GM20000 (cell line): Measurements from ENCODE around the gene BTBD19.
"Not testable (repeated sequence)": the region's sequence is repeated elsewhere in the genome, so short reads cannot be mapped to it uniquely, and the experiment has no call there.

Experiments used
- DNase-seq: peaks from one replicate; pipeline ENCODE4 v3.0.0; 2012; ENCODE audit warnings: low spot score
- CTCF ChIP-seq: IDR thresholded peaks from 2 replicates; pipeline ENCODE4 v1.5.1; 2012; ENCODE audit warnings: mild to moderate bottlenecking, control low read depth; ENCODE audit errors: extremely low read depth, missing control alignments

The BTBD19 gene

GRCh38 chr1:44808063-44808937, at the start of gene BTBD19:
TSS of gene BTBD19 (plus strand) at chr1:44808523. CDS start at chr1:44808821, 298 bp downstream.
- no peak for TF ChIP-seq CTCF
- peak; percentile 77 for DNase-seq

DNA sequence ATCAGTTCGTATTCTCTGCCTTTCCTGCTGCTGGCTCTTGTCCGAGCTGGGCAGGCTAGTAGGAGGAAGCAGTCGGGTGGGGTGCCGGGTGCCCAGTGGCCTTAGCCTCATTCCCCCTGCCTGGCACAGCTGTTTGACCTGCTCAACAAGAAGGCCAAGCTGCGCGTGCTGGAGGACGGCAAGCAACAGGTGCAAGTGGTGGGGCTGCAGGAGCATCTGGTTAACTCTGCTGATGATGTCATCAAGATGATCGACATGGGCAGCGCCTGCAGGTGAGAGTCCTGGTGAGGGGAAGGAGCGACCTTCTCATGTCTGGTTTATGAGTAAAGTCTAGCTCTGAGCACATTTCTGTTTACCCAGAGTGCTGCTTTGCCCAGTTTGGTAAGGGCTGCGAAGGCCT, 49.2 kb upstream of the BTBD19 start:
- DNase-seq, result no peak
- TF ChIP-seq CTCF, result no peak

- TF ChIP-seq CTCF, result no peak
- no peak for DNase-seq
These were observed 47.4 kb upstream of the BTBD19 start for GRCh38 chr1:44760876-44761275.

GRCh38 chr1:44766421-44766820, 41.9 kb upstream of the BTBD19 start:
- not testable (repeated sequence) for DNase-seq

- TF ChIP-seq CTCF, result no peak
- peak; percentile 90 for DNase-seq
These were observed 33.0 kb upstream of the BTBD19 start, which contains the start of gene RPS8 for GRCh38 chr1:44775078-44775929. TSS of gene RPS8 (plus strand) at chr1:44775540. CDS start at chr1:44775597, 57 bp downstream.

GRCh38 chr1:44775930-44776729, 32.2 kb upstream of the BTBD19 start:
- TF ChIP-seq CTCF, result no peak
- no peak for DNase-seq

DNA sequence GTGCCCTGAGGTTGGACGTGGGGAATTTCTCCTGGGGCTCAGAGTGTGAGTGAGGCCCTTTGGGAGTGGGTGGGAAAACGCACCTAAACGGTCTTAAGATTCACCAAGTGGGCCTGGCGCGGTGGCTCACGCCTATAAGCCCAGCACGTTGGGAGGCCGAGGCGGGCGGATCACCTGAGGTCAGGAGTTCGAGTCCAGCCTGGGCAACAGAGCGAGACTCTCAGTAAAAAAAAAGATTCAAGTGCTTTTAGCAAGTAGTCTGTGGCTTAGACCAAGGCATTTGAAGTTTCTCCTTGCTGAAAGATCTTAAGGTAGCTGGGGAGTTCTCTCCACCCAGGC, 31.6 kb upstream of the BTBD19 start:
- no peak for DNase-seq
- no peak for TF ChIP-seq CTCF
